Stimulated activated naive CD8-positive, alpha-beta T cell treated with anti-CD3 and anti-CD28 coated beads, Interleukin-15, amount 100 ng/mL, for 72 hours (primary cell): ENCODE data around the gene PAX5.
"Not testable (repeated sequence)": the region's sequence is repeated elsewhere in the genome, so short reads cannot be mapped to it uniquely, and the experiment has no call there.

Experiments used
- ATAC-seq: fragments of 150-1000 bp; cut with Tn5 transposase; 2 replicates; pipeline ENCODE4 v1.10.0; 2021; ENCODE audit warnings: mild to moderate bottlenecking, moderate library complexity
- DNase-seq, 2 donors: peaks; one replicate each; pipeline ENCODE4 v3.0.0; 2021 to 2022
- H3K27ac Mint-ChIP-seq, 2 donors: one replicate each; pipeline ENCODE4 v1.8.0; 2022; ENCODE audit warnings: mild to moderate bottlenecking in 2 of 2, mixed read lengths in 2 of 2, moderate library complexity in 2 of 2
- H3K27me3 Mint-ChIP-seq: one replicate; pipeline ENCODE4 v1.8.0; 2022; ENCODE audit warnings: mixed read lengths
- H3K4me1 Mint-ChIP-seq: one replicate; pipeline ENCODE4 v1.8.0; 2022; ENCODE audit warnings: mild to moderate bottlenecking, mixed read lengths
- H3K4me3 Mint-ChIP-seq, 2 donors: one replicate each; pipeline ENCODE4 v1.8.0; 2022; ENCODE audit warnings: mild to moderate bottlenecking in 2 of 2, mixed read lengths in 2 of 2, moderate library complexity in 1 of 2
- H3K9me3 Mint-ChIP-seq, 2 donors: one replicate each; pipeline ENCODE4 v1.8.0; 2022; ENCODE audit warnings: mixed read lengths in 2 of 2

Gene PAX5

DNA sequence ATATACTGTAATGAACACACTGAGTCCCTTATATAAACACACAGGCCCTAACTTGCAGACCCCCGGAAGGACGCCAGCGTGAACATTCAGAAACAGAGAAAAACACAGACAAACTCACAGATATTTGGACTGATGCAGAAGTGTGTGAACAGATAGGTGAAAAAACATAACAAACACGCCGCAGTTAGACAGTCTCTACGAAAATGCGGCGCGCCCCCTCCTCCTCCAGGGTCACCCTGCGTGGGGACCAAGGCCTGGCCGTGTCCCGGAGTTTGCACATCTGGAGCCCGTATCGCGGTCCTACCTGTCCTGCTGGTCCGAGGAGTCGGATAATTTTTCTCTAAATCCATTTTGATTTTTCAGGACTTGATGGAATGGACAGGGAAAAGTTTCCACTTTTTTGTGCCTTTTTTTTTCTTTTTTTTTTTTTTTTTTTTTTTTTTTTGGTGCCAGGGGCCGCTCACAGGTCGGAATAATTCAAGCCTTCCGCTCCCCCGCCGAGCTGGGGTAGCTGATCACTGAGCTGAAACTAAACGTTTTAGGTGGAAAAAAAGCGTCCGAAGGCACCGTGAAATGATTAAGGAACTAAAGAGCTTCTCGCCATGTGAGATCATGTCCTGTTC is at the start of gene PAX5:
Gene PAX5, minus strand, starts transcription at position 587 of the 623 bp plus-strand sequence. Its CDS starts 237 bp downstream, at position 350.
- peaks cover 100% of the 10 kb centered on the region for H3K27me3 Mint-ChIP-seq
- peak within 1 kb of the TSS; percentile 84 to 90 for H3K4me3 Mint-ChIP-seq
- no peaks in the 10 kb centered on the region for H3K9me3 Mint-ChIP-seq
- peaks cover 80% of the 10 kb centered on the region for H3K4me1 Mint-ChIP-seq
- ATAC-seq (no peak), DNase-seq (no peak)
- no peak within 1 kb of the TSS for H3K27ac Mint-ChIP-seq

DNA sequence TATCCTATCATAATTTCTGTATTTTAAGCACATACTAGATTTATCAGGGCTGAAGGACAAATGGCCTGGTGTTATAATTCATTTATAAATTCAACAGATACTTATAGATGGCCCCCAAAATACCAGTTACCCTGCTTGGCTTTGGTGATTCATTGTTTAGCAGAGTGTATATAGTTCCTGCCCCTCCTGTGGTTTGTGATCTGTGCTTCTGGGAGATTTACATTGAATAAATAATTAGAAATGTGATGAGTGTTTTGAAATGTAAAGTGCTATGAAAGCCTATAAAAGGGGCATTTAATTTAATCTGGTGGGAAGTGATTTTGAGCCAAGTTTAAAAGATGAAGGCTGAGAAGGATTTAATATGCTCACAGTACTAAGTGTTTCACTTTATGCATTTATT is 49.6 kb upstream of the PAX5 start:
- H3K9me3 Mint-ChIP-seq = no peaks in the 10 kb centered on the region
- no peaks in the 10 kb centered on the region for H3K27me3 Mint-ChIP-seq
- no peak for DNase-seq
- ATAC-seq = no peak
- H3K4me3 Mint-ChIP-seq = no peak overlapping the region
- H3K4me1 Mint-ChIP-seq = peaks cover 46% of the 10 kb centered on the region
- H3K27ac Mint-ChIP-seq = no peak overlapping the region

DNA sequence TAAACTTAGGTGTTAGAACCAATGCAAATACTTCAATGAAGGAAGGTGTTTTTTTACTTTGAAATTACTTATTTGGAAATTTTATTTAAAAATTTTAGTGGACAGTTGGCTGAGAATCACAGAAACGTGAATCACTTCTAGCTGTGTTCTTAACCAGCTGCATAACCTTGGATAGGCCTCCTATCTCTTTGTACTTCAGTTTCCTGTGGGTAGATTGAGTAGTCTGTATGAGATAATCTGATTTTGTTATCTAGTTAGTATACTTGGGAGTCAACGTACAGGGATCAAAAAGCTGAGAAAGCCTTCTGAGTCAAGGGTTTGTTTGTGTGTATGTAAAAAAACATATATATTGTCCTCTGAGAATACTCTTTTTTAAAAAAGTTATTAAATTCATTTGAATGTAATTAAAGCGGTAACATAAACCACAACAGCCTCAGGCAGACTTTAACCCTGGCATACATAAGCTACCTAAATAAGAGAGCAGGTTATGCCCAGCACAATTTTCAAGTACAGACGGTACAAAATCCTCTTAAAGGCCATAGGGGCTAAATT is 48.2 kb upstream of the PAX5 start:
- ATAC-seq = no peak
- Mint-ChIP-seq H3K9me3 (no peaks in the 10 kb centered on the region), H3K4me1 (peaks cover 46% of the 10 kb centered on the region), H3K27ac (no peak overlapping the region), H3K27me3 (no peaks in the 10 kb centered on the region), H3K4me3 (peak overlapping the region in 1 of 2 donors; percentile 89)
- no peak for DNase-seq

DNA sequence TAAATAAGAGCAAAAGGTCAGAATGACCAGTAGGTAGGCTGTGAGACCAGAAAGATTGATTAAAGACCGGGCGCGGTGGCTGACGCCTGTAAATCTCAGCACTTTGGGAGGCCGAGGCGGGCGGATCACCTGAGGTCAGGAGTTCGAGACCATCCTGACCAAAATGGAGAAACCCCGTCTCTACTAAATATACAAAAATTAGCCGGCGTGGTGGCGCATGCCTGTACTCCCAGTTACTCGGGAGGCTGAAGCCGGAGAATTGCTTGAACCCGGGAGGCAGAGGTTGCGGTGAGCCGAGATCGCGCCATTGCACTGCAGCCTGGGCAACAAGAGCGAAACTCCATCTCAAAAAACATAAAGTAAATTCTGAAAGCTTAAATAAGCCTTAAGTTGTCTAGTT is 47.4 kb upstream of the PAX5 start:
- not testable (repeated sequence) for H3K9me3 Mint-ChIP-seq, H3K27me3 Mint-ChIP-seq, ATAC-seq, DNase-seq
- peaks cover 46% of the 10 kb centered on the region for H3K4me1 Mint-ChIP-seq
- H3K27ac Mint-ChIP-seq = peak overlapping the region in 1 of 2 donors; percentile 28
- peak overlapping the region; percentile 89 to 95 for H3K4me3 Mint-ChIP-seq

DNA sequence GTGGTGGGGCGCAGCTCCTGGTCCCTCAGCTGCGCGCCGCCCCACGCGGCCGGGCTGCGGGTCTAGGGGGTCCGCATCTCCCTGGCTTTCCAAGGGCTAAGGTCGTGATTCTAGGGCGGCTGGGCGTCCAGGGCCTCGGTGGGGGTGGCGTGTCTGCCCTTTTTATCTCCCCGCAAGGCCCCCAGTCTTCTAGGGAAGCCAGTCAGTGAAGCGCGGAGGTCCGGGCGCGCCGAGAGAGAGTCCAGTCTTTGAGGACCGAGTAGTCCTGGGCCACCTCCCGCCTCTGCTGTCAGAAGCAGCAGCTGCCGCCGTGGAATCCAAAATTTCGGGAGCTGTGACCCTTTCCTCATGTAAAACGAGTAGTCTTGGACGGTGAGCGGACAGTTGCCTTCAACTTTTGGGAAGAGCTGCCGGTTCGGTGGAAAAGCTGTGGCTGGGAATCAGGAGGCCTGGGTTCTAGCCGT is 46.1 kb upstream of the PAX5 start:
- H3K27ac Mint-ChIP-seq = peak overlapping the region; percentile 97 to 99
- peak overlapping the region; percentile 89 to 95 for H3K4me3 Mint-ChIP-seq
- ATAC-seq = peak; percentile 43
- H3K9me3 Mint-ChIP-seq, DNase-seq, H3K27me3 Mint-ChIP-seq: not testable (repeated sequence)
- peaks cover 43% of the 10 kb centered on the region for H3K4me1 Mint-ChIP-seq

DNA sequence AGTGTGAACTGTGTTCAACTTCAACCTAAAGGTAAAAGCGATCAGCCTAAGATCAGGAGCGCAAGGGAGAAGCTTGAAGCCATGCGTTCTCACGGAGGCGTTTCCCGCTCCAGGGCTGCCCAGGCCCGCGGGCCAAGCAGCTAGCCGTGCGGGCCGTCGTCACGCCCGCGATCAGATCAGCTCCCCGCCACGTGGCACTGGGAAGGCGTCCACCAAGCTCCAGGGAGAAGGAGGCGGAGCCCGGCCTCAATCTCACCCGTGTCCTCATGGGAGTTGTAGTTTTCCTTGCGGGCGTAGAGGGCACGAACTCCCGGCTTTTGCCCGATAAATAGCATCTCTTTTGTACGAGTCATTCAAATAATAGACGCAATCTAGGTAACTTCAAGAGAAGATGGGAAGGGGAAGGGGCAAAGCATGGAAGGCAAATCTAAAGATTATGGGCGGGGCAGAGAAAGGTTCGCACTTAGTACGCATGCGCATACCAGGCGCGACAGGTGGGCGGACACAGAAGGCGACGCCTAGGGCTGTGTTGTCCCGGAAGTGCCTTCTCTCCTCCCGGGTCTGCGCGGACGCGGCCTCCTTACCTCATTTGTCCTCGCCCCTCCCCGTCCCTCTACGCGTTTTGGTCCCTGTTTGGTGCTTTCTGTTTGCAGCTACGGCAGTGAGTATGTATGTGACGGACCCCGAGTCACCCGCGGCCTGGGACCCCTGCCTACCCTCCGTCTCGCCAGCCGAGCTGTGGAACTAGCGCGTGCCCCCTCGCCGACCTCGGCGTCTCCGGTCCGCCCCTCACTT is 45.5 kb upstream of the PAX5 start:
- Mint-ChIP-seq H3K9me3 (no peaks in the 10 kb centered on the region), H3K27ac (peak overlapping the region; percentile 97 to 99), H3K4me1 (peaks cover 37% of the 10 kb centered on the region), H3K27me3 (no peaks in the 10 kb centered on the region), H3K4me3 (peak overlapping the region; percentile 89 to 95)
- ATAC-seq (peak; percentile 99), DNase-seq (peak; percentile 92 to 96)

DNA sequence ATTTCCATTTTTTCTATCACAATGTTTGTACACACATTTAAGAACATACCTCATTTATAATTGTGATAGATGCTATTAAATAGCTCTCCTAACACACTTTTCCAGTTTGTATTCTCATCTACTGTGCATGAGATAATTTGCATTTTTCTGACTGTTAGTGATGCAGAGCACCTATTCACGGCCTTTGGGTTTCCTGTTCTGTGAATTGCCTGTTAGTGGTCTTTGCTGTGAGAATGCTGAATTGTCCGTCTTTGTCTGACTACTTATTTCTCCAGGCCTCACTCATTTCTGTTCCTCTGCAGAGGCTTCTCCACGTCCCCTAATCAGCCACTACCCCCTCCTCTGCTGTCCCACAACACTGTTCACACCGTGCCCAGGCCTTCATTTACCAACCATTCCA is 40.7 kb upstream of the PAX5 start:
- not testable (repeated sequence) for ATAC-seq, H3K4me3 Mint-ChIP-seq, DNase-seq, H3K9me3 Mint-ChIP-seq, H3K27me3 Mint-ChIP-seq
- peak overlapping the region in 1 of 2 donors; percentile 4 for H3K27ac Mint-ChIP-seq
- peaks cover 11% of the 10 kb centered on the region for H3K4me1 Mint-ChIP-seq

DNA sequence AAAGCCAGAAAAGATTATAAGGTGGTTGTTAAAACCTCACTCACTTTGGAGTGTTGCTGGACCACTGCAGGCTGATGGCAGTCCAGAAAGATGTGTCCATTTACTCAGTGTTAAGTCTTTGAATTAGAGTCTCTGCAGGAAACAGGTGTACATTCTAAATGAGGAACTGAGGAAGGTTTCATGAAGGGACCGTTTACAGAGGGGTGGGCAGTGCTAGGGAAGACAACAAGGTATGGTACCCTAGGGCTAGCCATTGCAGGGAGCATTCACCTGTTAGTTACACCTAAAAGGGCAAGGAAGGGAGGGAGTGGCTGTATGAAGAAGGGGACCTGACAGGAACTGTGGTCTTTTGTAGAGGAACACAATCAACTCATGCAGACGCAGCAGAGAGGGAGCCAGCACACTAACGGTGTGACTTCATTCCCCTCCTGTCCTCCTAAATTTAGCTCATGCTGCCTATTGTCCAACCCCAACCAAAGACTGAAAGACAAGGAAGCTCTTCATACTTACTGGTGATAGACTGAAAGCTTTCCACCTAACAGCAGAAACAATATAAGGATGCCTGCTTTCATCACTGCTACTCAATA is 32.2 kb upstream of the PAX5 start:
- no peak for ATAC-seq
- no peak overlapping the region for H3K27ac Mint-ChIP-seq
- H3K4me3 Mint-ChIP-seq = no peak overlapping the region

DNA sequence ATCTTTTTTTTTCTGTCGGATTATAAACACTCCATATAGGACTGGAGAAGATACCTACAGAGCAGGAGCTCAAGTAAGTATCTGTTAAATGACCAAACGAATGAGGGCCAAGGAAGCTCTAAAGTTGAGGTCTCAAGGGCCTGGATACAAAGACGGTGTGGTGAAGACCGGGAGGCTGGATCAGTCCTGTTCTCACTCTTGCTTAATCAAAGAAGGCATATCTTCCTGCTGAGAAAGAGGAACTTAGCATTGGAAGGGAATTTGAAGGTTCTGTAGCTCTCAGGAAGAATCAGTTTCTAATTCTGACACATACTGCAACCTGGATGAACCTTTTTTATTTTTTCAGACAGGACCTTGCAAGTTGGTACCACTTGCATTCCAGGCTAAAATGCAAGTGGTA is 28.3 kb upstream of the PAX5 start:
- Mint-ChIP-seq H3K27me3 (peaks cover 24% of the 10 kb centered on the region), H3K4me1 (no peaks in the 10 kb centered on the region), H3K4me3 (no peak overlapping the region), H3K27ac (no peak overlapping the region), H3K9me3 (no peaks in the 10 kb centered on the region)
- ATAC-seq (no peak), DNase-seq (no peak)

More for the DNA sequence above, 32.2 kb upstream of the PAX5 start:
- H3K9me3 Mint-ChIP-seq = no peaks in the 10 kb centered on the region
- H3K27me3 Mint-ChIP-seq = peaks cover 11% of the 10 kb centered on the region
- peaks cover 2% of the 10 kb centered on the region for H3K4me1 Mint-ChIP-seq
- no peak for DNase-seq

DNA sequence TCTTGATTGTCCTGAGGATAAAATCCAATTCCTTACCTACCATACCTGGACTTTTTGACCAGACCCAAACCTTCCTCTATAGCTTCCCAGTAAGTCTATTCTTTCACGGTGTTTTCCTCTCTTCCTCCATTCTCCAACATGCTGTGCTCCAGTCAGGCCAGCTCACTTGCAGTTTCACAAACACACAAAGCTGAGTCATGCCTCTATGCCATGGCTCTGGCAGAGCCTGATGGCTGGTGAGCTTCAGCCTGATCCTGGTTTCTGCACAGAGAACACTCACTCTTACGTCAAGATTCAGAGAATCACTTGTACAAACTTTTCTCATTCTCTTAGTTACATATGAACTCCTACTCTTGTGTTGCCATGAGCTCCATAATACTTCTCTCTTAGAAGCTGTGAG is 27.7 kb upstream of the PAX5 start:
- H3K9me3 Mint-ChIP-seq = no peaks in the 10 kb centered on the region
- no peak overlapping the region for H3K27ac Mint-ChIP-seq
- H3K4me1 Mint-ChIP-seq = no peaks in the 10 kb centered on the region
- no peak for ATAC-seq
- peaks cover 26% of the 10 kb centered on the region for H3K27me3 Mint-ChIP-seq
- DNase-seq = no peak
- no peak overlapping the region for H3K4me3 Mint-ChIP-seq

DNA sequence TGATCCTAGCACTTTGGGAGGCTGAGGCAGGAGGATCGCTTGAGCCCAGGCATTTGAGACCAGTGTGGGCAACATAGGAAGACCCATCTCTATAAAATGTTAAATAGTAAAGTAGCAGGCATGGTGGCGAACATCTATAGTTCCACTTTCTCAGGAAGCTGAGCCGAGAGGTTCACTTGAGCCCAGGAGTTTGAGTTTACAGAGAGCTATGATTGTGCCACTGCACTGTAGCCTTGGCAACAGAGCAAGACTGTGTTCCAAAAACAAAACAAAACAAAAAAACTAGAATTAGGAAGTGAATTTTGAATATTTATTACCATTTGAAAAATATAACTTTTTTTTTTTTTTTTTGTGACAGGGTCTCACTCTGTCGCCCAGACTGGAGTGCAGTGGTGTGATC is 26.8 kb upstream of the PAX5 start:
- H3K9me3 Mint-ChIP-seq = no peaks in the 10 kb centered on the region
- DNase-seq (no peak), ATAC-seq (no peak)
- peaks cover 27% of the 10 kb centered on the region for H3K27me3 Mint-ChIP-seq
- H3K27ac Mint-ChIP-seq = no peak overlapping the region
- no peaks in the 10 kb centered on the region for H3K4me1 Mint-ChIP-seq
- H3K4me3 Mint-ChIP-seq = no peak overlapping the region

DNA sequence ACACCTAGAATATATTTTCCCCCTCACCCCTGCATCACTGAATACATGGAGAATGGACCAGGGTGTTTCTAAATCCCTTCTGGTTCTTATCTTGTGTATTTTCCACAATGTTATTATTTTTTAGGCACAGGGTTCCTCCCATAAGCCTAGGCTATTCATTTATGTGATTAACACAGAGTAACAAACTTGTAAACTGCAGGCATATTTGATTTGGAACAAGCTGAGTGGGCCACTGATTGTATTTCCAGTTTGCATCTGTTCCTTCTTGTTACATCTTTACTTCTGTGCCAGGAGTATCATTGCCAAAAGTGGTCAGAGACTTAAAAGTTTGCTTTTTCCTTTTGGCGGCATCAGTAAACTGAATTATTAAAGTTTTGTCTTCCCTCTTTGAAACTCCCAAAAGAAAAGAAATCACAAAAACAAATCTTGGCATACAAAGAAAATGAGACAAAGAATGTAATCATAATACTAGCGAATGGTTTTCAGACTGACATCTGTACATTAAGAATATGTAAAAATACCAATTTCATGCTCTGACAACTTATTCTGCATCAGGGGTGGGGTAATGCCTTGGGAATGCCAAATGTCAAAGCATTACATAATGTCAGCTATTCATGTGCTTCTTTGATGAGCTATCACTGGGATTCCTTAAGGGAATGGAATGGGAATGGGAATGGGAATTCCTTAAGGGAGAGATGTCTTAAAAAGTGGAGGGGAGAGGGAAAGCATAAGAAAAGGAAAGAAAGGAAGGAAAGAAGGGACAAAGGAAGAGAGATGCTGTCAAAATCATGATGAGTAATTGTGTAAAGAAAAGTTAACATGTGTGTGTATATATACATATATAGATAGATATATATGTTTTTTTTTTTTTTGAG is 22.2 kb upstream of the PAX5 start:
- Mint-ChIP-seq H3K4me1 (no peaks in the 10 kb centered on the region), H3K27me3 (peaks cover 63% of the 10 kb centered on the region), H3K4me3 (no peak overlapping the region), H3K27ac (no peak overlapping the region), H3K9me3 (no peaks in the 10 kb centered on the region)
- DNase-seq = no peak
- ATAC-seq = no peak

DNA sequence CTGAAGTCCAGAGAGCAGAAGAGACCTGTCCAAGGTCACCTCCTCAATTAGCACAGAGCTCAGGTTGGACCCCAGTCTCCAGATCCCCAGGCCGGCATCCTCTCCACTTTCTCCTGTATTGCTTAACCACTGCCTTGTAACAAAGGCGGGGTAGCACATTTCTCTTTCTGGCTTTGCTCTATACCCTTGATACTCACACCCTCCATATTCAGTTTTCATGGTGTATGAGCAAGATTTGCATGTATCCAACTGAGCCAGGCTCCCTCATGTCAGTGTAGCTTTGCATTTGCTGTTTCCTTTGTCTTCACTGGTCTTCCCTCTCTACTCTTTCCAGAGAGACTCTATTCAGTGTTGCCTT is 20.3 kb upstream of the PAX5 start:
- H3K4me1 Mint-ChIP-seq, ATAC-seq, H3K9me3 Mint-ChIP-seq, DNase-seq, H3K27ac Mint-ChIP-seq, H3K4me3 Mint-ChIP-seq: not testable (repeated sequence)
- H3K27me3 Mint-ChIP-seq = peaks cover 76% of the 10 kb centered on the region

DNA sequence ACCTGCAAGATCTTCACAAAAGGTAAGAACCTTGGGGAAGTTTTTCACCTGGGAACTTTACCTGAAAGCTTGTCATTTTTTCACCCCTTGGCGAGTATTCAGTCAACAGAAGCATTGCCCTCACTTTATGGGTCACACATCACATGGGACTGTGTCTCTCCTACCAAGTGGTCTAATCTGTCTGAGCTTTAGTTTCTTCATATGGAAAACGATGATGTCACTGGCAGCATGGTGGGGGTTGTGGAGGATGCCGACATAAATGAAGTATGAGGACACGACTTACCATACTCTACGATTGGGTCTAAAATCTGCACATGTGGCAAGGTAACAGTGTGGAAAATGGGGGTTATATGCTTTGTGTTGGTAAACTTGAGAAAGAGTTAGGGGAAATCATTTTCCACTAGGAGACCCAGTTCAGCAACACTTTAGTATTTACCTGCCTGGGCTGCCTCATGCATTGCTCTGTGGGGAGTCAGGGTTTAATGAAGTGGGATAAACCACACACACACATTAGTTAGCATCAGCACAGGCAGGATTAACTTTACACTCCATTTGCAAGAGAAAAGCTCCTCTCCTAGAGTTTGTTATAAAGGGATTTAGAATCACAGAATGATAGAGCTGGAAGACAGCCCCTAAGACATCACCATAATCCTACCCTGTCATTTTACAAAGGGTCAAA is 19.8 kb upstream of the PAX5 start:
- no peaks in the 10 kb centered on the region for H3K4me1 Mint-ChIP-seq
- no peaks in the 10 kb centered on the region for H3K9me3 Mint-ChIP-seq
- H3K4me3 Mint-ChIP-seq = no peak overlapping the region
- H3K27me3 Mint-ChIP-seq = peaks cover 71% of the 10 kb centered on the region
- no peak overlapping the region for H3K27ac Mint-ChIP-seq
- ATAC-seq = no peak
- DNase-seq = no peak

DNA sequence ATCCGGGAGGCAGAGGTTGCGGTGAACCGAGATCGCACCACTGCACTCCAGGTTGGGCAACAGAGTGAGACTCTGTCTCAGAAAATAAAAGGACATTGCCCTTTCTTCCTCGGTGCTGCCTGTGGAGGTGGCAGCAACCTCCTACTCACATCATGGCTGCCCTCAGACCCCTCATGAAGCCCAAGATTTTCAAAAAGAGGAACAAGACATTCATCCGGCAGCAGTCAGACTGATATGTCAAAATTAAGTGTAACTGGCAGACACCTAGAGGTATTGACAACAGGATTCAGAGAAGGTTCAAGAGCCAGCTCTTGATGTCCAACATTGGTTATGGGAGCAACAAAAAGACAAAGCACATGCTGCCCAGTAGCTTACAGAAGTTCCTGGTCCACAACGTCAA is 12.6 kb upstream of the PAX5 start:
- Mint-ChIP-seq H3K4me1 (no peaks in the 10 kb centered on the region), H3K27me3 (peaks cover 73% of the 10 kb centered on the region), H3K9me3 (no peaks in the 10 kb centered on the region), H3K4me3 (no peak overlapping the region), H3K27ac (no peak overlapping the region)
- no peak for DNase-seq
- ATAC-seq = no peak
